Femur (tissue), 1 donor: Measurements from ENCODE around the gene HHIPL1.

ENCODE experiments used
- DNase-seq: peaks from one replicate; pipeline ENCODE4 v3.0.0-alpha.2; 2017

Gene HHIPL1

DNA sequence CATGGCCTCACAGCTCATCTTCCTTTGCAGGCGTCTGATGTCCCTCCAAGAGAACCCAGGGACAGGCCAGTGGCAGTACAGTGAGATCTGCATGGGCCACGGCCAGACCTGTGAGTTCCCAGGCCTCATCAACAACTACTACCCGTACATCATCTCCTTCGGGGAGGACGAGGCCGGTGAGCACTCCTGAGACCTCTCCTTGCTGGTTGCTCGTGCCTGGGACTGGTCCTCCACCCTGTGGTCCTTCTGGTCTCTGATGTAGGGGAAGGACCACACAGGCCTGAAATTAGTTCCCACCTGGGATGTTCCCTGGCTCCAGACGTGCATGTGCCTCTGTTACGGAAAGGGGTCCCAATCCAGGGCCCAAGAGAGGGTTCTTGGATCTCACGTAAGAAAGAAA is 17.9 kb downstream of the HHIPL1 start:
- DNase-seq = no peak

DNA sequence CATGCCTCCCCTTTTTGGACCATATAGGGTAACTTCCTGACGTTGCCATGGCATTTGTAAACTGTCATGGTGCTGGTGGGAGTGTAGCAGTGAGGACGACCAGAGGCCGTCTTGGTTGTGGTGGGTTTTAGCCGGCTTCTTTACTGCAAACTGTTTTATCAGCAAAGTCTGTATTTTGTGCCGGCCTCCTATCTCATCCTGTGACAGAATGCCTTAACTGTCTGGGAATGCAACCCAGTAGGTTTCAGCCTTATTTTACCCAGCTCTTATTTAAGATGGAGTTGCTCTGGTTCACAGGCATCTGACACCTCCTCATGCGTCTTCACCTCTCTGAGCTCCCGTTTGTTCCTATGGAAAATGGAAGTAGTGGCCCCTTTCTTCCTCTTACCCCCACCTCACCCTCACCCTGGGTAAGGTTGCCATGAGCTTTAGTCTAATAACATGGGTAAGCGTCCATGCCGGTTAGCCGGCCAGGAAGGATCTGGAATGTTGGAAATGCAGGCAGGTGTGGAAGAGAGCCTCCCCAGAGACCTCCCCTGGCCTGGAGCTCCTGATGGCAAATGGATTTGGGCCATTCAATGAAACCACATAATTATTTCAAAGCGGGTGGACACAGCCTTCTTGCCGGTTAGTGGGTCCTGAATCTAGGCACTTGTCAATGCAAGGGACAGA is 18.6 kb downstream of the HHIPL1 start:
- no peak for DNase-seq

GRCh38 chr14:99664058-99664936 is 19.4 kb downstream of the HHIPL1 start:
- peak; percentile 19 for DNase-seq

DNA sequence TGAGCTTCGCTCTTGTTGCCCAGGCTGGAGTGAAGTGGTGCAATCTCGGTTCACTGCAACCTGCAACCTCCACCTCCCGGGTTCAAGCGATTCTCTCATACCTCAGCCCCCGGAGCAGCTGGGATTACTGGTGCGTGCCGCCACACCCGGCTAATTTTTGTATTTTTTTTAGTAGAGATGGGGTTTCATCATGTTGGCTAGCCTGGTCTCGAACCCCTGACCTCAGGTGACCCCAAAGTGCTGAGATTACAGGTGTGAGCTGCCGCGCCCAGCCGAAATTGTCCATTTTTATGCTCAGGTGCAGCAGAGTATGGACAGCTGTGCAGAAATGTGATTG is 20.0 kb downstream of the HHIPL1 start:
- no peak for DNase-seq

DNA sequence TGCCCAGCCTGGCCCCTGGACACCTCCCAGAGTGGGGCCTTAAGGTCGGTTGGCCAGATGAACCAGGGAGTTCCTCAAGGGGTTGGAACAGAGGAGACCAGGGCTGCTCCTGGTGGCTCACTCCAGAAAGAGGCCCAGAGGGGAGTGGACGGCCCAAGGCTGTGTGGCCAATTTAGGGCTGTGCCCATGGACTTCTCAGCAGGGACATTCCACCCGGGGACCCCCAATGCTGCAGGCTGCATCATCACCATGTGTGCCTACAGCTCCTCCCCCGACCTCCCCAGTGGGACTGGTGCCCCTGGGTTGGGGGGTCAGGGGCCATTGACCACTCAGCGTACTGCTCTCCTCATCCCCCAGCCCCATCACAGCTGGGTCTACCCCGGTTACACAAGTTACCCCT is 21.6 kb downstream of the HHIPL1 start:
- no peak for DNase-seq

DNA sequence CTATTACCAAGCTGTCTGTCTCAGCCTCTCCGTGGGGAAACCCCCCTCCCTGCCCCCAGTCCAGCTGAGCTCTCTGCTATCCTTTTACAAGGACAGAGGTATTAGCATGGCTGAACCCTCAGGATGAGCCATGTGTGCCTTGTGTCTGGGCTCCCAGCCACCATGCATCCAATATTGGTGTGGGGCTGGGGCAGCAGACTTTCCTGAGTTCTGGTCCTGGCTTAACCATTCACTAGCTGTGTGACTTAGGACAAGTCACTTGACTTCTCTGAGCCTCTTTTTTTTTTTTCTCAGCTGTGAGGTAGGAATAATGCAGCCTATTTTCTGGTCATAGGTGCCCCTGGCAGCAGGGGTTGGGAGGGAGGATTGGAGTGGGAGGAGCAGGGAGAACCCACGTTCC is 22.1 kb downstream of the HHIPL1 start:
- DNase-seq = no peak

DNA sequence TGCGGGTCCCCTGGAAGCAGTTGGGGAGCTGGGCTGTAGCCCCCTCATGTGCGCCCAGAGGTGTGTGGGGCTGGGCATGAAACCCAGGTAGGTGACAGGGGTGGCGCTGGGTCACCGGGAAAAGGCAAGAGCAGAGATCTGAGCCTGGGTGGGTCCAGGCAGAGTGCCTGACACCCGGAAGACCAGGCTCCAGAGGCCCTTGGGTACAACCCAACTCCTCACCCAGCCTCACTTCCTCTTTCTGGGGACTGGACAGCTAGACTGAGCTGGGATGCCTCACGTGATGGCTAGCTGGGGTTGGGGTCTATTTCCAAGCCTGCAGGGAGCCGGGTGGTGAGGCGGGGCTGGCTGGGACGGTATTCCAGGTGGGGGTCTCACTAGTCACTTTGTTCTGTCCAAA is 22.9 kb downstream of the HHIPL1 start:
- DNase-seq = no peak

DNA sequence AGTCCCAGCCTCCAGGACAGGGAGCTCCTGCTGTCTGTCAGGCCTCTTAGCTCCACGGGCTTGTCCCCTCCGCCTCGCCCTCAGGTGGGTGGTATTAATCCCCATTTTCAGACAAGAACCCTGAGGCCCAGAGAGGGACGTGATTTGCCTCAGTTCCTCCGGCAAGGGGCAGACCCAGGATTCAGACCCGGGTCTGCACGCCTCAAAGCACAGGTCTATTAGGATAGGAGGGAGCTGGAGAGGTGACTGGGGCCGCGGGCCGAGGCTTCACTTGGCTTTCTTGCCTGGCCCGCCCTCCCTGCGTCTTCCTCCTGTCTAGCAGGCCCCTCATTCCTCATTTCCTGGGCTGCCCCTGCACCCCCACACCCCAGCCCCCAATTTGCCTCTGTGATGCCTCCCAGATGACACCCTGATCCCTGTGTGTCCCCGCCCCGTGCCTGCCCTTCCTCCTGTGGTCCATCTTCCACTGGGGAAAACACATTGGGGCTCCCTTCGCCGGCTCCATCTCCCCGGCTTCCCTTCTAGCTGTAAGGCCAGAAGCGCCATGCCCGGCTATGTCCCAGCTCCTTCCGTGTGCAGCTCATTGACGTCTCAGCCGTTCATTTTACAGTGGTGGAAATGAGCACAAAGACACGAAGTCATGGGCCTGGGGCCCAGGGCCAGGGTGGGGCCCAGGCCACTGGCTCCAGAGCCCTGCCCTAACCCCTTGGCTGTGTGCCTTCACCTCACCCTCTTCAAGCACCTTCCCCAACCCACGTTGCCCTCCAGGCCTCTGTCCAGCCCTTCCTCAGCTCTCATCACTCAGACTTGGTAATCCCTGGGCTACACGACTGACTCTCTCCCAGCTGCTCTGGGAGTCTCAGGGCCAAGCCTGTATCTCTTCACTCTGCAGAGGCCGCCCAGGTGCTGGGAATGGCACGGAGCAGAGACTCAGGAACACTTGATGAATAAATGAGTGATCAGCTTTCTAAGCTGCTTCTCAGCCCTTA is 23.7 kb downstream of the HHIPL1 start:
- no peak for DNase-seq

GRCh38 chr14:99670361-99671234 is 25.7 kb downstream of the HHIPL1 start:
- DNase-seq = no peak

GRCh38 chr14:99671235-99672224 is 26.6 kb downstream of the HHIPL1 start:
- DNase-seq = no peak

DNA sequence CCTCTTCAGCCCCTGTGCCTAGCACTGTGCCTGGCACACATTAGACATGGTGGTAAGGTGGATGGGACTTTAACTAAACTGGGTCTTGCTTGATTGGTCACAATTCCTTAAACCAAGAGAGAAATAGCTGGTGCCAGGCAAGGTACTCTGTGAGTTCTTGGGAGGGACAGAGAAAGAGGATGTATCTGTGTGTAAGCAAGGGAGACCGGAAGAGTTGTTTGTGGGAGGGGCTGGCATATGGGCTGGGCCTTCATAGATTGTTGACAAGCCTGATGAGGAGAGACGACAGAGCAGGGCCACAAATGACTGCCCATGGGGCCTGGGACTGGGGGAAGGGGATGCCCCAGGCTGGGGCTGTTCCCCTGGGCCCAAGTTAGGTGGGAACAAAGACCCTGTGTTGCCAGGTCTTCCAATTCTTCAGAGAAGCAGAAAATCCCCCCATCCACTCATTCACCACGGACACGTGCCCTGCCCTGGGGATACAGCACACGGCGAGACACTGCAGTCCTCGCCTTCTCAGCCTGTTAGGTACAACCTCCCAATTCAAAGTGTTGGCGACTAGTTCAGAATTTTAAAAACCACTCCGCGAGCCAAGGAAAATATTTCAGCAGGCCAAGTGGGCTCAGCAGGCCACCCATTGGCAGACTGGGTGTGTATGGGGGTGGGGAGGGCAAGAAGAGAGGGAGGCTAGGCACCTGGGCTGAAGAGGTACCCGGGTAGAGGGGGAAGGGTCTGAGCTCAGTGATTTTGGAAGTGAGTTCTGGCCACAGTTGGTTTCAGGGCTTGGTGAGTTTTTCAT is 27.8 kb downstream of the HHIPL1 start:
- DNase-seq = no peak

- DNase-seq = no peak
Observed at GRCh38 chr14:99673305-99674063, 28.6 kb downstream of the HHIPL1 start.

DNA sequence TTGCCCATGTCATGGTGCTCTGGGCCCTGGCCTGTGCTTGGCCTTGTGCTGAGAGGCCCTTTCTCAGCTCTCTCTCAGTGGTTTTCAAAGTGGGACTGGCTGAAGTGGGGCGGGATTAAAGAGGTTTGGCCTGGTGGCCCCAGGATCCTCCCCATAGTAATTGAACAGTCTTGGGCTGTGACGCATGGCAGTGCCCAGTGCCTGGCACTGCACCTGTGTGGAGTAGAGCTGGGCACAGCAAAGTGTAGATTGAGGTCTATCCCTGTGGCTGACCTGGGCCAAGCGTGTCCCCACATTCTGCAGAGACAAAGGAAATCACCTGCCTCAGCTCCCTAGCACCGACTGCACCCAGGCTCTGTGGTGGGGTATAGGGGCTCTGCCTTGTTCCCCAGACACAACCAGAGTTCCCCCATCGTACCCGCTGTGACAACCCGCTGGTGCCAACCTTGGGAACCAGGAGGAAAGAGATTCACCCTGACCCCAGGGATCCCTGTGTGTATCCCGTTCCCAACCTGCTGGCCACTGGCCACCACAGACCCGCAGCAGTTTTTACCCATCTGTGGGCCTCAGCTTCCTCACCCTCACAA is 29.2 kb downstream of the HHIPL1 start:
- DNase-seq = no peak

- DNase-seq = no peak
Observed at GRCh38 chr14:99674776-99675381, 29.9 kb downstream of the HHIPL1 start.

- DNase-seq = no peak
Observed at GRCh38 chr14:99675382-99675835, 30.5 kb downstream of the HHIPL1 start.

GRCh38 chr14:99675951-99676350 is 31.0 kb downstream of the HHIPL1 start:
- DNase-seq = peak; percentile 18

GRCh38 chr14:99676657-99677056 is 31.7 kb downstream of the HHIPL1 start:
- DNase-seq = peak; percentile 19
